Epithelial cell of alveolus of lung (primary cell): ENCODE data around the gene NSUN2. TPM values are rescaled to one million over a fixed set of nuclear protein-coding genes. Genes with fewer than 3 reads are reported as not detected.

Source experiments
- total RNA-seq: library from RNA; depleted of rRNA; stranded (reverse); fragments of >200 nt; gene quantifications from 2 replicates; pipeline ENCODE4 v1.2.1, GENCODE V29; 2015

Gene NSUN2
- 21.8 and 26.5 TPM in 2 replicates for total RNA-seq

GRCh38 chr5:6632888-6633468 lies at the start of gene NSUN2, which contains the start of gene SRD5A1:
TSS of gene NSUN2 (minus strand) at chr5:6633044. CDS start at chr5:6632979, 65 bp downstream.
TSS of gene SRD5A1 (plus strand) at chr5:6633440. CDS start at chr5:6633577, 137 bp downstream.

Other genes starting within 250 kb of the NSUN2 start
- not detected in 2 replicates for gene UBE2QL1, start 184.2 kb downstream of the NSUN2 start, total RNA-seq
- gene SRD5A1, start 396 bp upstream of the NSUN2 start, total RNA-seq, result 5.2 and 35.5 TPM in 2 replicates
- 11.1 and 11.7 TPM in 2 replicates for gene TENT4A, start 80.4 kb upstream of the NSUN2 start, total RNA-seq